Measurements from ENCODE around the gene CDKAL1. TPM values are rescaled to one million over a fixed set of nuclear protein-coding genes. Genes with fewer than 3 reads are reported as not detected.

Gene CDKAL1
- total and polyA plus RNA-seq, 8 donors: 13.6 to 20.7 (median 17.5) TPM

DNA sequence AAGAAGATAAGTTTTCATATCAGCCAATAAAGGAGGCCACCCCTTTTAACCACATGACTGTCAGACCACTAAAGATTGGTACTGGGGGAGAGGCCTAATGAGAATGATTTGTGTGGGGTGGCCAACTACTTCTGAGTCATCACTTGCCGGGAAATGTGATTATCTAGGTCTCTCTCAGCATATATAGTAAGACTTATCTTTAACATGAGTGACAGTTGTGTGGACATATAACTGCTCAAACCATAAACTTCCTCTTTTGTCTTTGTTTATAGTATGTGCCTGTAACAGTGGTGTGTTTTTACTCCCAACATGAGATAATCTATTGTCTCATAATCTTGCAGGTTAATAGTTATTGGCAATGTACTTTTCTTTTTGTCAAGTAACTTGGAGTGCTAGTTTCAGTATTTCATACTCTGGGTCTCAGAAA, 312.4 kb downstream of the CDKAL1 start:
- Histone ChIP-seq H3K27ac (no peak overlapping the region), H3K4me1 (no peaks in the 10 kb centered on the region), H3K4me3 (no peak overlapping the region), H3K36me3 (no peaks in the 10 kb centered on the region), H3K27me3 (no peaks in the 10 kb centered on the region), H3K9me3 (no peaks in the 10 kb centered on the region)
- DNase-seq (no peak), ATAC-seq (no peak)
- intact Hi-C loops (cut with DNase I): no loop called here
- TF ChIP-seq, protein P1, sequence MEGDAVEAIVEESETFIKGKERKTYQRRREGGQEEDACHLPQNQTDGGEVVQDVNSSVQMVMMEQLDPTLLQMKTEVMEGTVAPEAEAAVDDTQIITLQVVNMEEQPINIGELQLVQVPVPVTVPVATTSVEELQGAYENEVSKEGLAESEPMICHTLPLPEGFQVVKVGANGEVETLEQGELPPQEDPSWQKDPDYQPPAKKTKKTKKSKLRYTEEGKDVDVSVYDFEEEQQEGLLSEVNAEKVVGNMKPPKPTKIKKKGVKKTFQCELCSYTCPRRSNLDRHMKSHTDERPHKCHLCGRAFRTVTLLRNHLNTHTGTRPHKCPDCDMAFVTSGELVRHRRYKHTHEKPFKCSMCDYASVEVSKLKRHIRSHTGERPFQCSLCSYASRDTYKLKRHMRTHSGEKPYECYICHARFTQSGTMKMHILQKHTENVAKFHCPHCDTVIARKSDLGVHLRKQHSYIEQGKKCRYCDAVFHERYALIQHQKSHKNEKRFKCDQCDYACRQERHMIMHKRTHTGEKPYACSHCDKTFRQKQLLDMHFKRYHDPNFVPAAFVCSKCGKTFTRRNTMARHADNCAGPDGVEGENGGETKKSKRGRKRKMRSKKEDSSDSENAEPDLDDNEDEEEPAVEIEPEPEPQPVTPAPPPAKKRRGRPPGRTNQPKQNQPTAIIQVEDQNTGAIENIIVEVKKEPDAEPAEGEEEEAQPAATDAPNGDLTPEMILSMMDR (IDR thresholded peaks at IDR 0.05): no peak

- intact Hi-C loops (cut with DNase I): no loop called here
- TF ChIP-seq, protein P1 (IDR thresholded peaks at IDR 0.05): no peak
- Histone ChIP-seq H3K4me1 (no peaks in the 10 kb centered on the region), H3K9me3 (no peaks in the 10 kb centered on the region), H3K4me3 (no peak overlapping the region), H3K36me3 (no peaks in the 10 kb centered on the region), H3K27ac (no peak overlapping the region), H3K27me3 (no peaks in the 10 kb centered on the region)
- ATAC-seq (no peak), DNase-seq (no peak)
Measured at GRCh38 chr6:20847904-20848303, 313.6 kb downstream of the CDKAL1 start.

GRCh38 chr6:20850686-20851416, 316.6 kb downstream of the CDKAL1 start:
- H3K36me3 ChIP-seq: no peaks in the 10 kb centered on the region
- intact Hi-C loops (cut with DNase I): no loop called here
- H3K9me3 ChIP-seq: no peaks in the 10 kb centered on the region
- no peaks in the 10 kb centered on the region for H3K4me1 ChIP-seq
- no peaks in the 10 kb centered on the region for H3K27me3 ChIP-seq
- no peak overlapping the region for H3K27ac ChIP-seq
- no peak overlapping the region for H3K4me3 ChIP-seq
- DNase-seq: no peak
- no peak for ATAC-seq
- TF ChIP-seq, protein P1 (IDR thresholded peaks at IDR 0.05): no peak

DNA sequence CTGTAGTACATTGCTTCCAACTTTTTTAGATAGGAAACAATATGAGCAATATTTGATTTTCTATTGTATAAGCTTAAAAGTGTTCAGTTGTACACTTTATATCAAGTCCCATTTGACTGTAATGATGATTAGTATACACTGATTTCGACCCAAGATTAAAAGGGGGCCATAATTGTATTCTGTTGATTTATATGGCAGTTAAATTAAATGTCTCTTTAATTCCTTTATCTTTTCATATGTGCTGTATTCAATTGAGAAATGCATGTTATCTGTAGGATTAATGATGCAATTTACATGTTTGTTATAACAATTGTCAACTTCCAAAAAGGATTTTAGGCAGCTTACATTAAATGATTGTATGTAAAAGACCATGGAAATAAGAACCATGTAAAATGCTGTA, 317.5 kb downstream of the CDKAL1 start:
- ATAC-seq (no peak), DNase-seq (no peak)
- Histone ChIP-seq H3K9me3 (no peaks in the 10 kb centered on the region), H3K36me3 (no peaks in the 10 kb centered on the region), H3K4me1 (no peaks in the 10 kb centered on the region), H3K27me3 (no peaks in the 10 kb centered on the region), H3K4me3 (no peak overlapping the region), H3K27ac (no peak overlapping the region)
- intact Hi-C loops (cut with DNase I): no loop called here
- TF ChIP-seq, protein P1 (IDR thresholded peaks at IDR 0.05): no peak

- Histone ChIP-seq H3K27ac (no peak overlapping the region), H3K27me3 (no peaks in the 10 kb centered on the region), H3K4me3 (no peak overlapping the region), H3K4me1 (no peaks in the 10 kb centered on the region), H3K36me3 (no peaks in the 10 kb centered on the region), H3K9me3 (no peaks in the 10 kb centered on the region)
- TF ChIP-seq, protein P1 (IDR thresholded peaks at IDR 0.05): no peak
- DNase-seq: no peak
- ATAC-seq: no peak
- intact Hi-C loops (cut with DNase I): no loop called here
Measured at GRCh38 chr6:20853828-20854227, 319.6 kb downstream of the CDKAL1 start.
